Measurements from ENCODE around the gene CATSPER4. TPM values are rescaled to one million over a fixed set of nuclear protein-coding genes. Genes with fewer than 3 reads are reported as not detected.

The CATSPER4 gene
- total RNA-seq, 1 donor from 2014 or later: not detected

GRCh38 chr1:26153966-26154532 lies 36.4 kb upstream of the CATSPER4 start:
- Histone ChIP-seq H3K27ac (no peak overlapping the region), H3K36me3 (no peaks in the 10 kb centered on the region), H3K27me3 (peaks cover 7% of the 10 kb centered on the region), H3K4me3 (no peak overlapping the region), H3K9me3 (no peaks in the 10 kb centered on the region), H3K4me1 (no peaks in the 10 kb centered on the region)
- TF ChIP-seq POLR2A (IDR thresholded peaks at IDR 0.05): no peak
- intact Hi-C loops (cut with DNase I): no loop called here
- DNase-seq (ENCODE audit: extremely low spot score in 2 of 2): no peak

- TF ChIP-seq POLR2AphosphoS5 (IDR thresholded peaks at IDR 0.05; ENCODE audit: insufficient read depth in 1 of 2, low read depth in 1 of 2) (no peak), POLR2A (IDR thresholded peaks at IDR 0.05) (no peak), CTCF (IDR thresholded peaks at IDR 0.05) (no peak)
- Histone ChIP-seq H3K9me3 (no peaks in the 10 kb centered on the region), H3K4me3 (no peak overlapping the region), H3K27me3 (peaks cover 7% of the 10 kb centered on the region), H3K36me3 (no peaks in the 10 kb centered on the region), H3K27ac (no peak overlapping the region), H3K4me1 (no peaks in the 10 kb centered on the region)
- no peak for DNase-seq (ENCODE audit: extremely low spot score in 2 of 2)
- intact Hi-C loops (cut with DNase I): no loop called here
Measured at GRCh38 chr1:26154750-26155149, 35.7 kb upstream of the CATSPER4 start.

- Histone ChIP-seq H3K36me3 (no peaks in the 10 kb centered on the region), H3K9me3 (no peaks in the 10 kb centered on the region), H3K27ac (no peak overlapping the region), H3K4me3 (peak overlapping the region; percentile 26 to 31), H3K4me1 (no peaks in the 10 kb centered on the region), H3K27me3 (peaks cover 7% of the 10 kb centered on the region)
- intact Hi-C loops (cut with DNase I): no loop called here
- no peak for TF ChIP-seq POLR2AphosphoS5 (IDR thresholded peaks at IDR 0.05; ENCODE audit: insufficient read depth in 1 of 2, low read depth in 1 of 2)
- no peak for TF ChIP-seq CTCF (IDR thresholded peaks at IDR 0.05)
- no peak for TF ChIP-seq POLR2A (IDR thresholded peaks at IDR 0.05)
- no peak for DNase-seq (ENCODE audit: extremely low spot score in 2 of 2)
Measured at GRCh38 chr1:26155370-26156284, 34.8 kb upstream of the CATSPER4 start.

GRCh38 chr1:26156285-26157038 lies 33.9 kb upstream of the CATSPER4 start:
- no peaks in the 10 kb centered on the region for H3K36me3 ChIP-seq
- no peak overlapping the region for H3K27ac ChIP-seq
- intact Hi-C loops (cut with DNase I): no loop called here
- DNase-seq (ENCODE audit: extremely low spot score in 2 of 2): no peak
- H3K27me3 ChIP-seq: peaks cover 7% of the 10 kb centered on the region
- H3K4me3 ChIP-seq: peak overlapping the region; percentile 26 to 31
- peaks cover 7% of the 10 kb centered on the region for H3K4me1 ChIP-seq
- TF ChIP-seq CTCF (IDR thresholded peaks at IDR 0.05): no peak
- no peak for TF ChIP-seq POLR2A (IDR thresholded peaks at IDR 0.05)
- TF ChIP-seq POLR2AphosphoS5 (IDR thresholded peaks at IDR 0.05; ENCODE audit: insufficient read depth in 1 of 2, low read depth in 1 of 2): no peak
- H3K9me3 ChIP-seq: no peaks in the 10 kb centered on the region

- Histone ChIP-seq H3K4me1 (peaks cover 9% of the 10 kb centered on the region), H3K4me3 (peak overlapping the region in 1 of 2 donors; percentile 19), H3K27me3 (peaks cover 7% of the 10 kb centered on the region), H3K36me3 (no peaks in the 10 kb centered on the region), H3K9me3 (no peaks in the 10 kb centered on the region), H3K27ac (no peak overlapping the region)
- no peak for DNase-seq (ENCODE audit: extremely low spot score in 2 of 2)
- intact Hi-C loops (cut with DNase I): no loop called here
- no peak for TF ChIP-seq POLR2AphosphoS5 (IDR thresholded peaks at IDR 0.05; ENCODE audit: insufficient read depth in 1 of 2, low read depth in 1 of 2)
- no peak for TF ChIP-seq POLR2A (IDR thresholded peaks at IDR 0.05)
- TF ChIP-seq CTCF (IDR thresholded peaks at IDR 0.05): no peak
Measured at GRCh38 chr1:26158271-26158907, 32.0 kb upstream of the CATSPER4 start.

Data from vagina (tissue), 2 donors.